ENCODE data around the gene C17orf58.

GRCh38 chr17:67980456-67980855 lies 15.8 kb downstream of the C17orf58 start:
- no peak for TF ChIP-seq CTCF (IDR thresholded peaks at IDR 0.05)
- no peak for TF ChIP-seq POLR2A (IDR thresholded peaks at IDR 0.05)

All from testis (tissue), 2 donors.